Transverse colon (tissue), 4 donors: ENCODE data around the gene MYPN.

Experiments used
- CTCF ChIP-seq, 5 experiments: fragments of 200-600 bp in 3 of 5; fragments of 450-650 bp in 2 of 5; sonication (generic) in 3 of 5; IDR thresholded peaks; 1 replicate in 2 of 5; 2 replicates in 3 of 5; pipeline ENCODE4 v1.5.1; 2016 to 2017; ENCODE audit warnings: antibody characterized with exemption in 5 of 5, inconsistent platforms in 3 of 5, mild to moderate bottlenecking in 2 of 5, moderate library complexity in 1 of 5
- EP300 ChIP-seq: sonication (generic); formaldehyde crosslinking; IDR thresholded peaks from one replicate; pipeline ENCODE4 v1.6.1; 2017; ENCODE audit warnings: antibody characterized with exemption, low read depth
- POLR2A ChIP-seq: fragments of 450-650 bp; IDR thresholded peaks from one replicate; pipeline ENCODE4 v1.6.1; 2016; ENCODE audit warnings: antibody characterized with exemption, mild to moderate bottlenecking, moderate library complexity
- POLR2AphosphoS5 ChIP-seq, 3 donors: sonication (generic); formaldehyde crosslinking; IDR thresholded peaks; one replicate each; pipeline ENCODE4 v1.6.1; 2016; ENCODE audit warnings: antibody characterized with exemption in 3 of 3

GRCh38 chr10:68179016-68179415 lies 69.7 kb downstream of the MYPN start:
- TF ChIP-seq CTCF (IDR thresholded peaks at IDR 0.05) (no peak), EP300 (no peak), POLR2A (no peak), POLR2AphosphoS5 (IDR thresholded peaks at IDR 0.05) (no peak)
